Measurements from ENCODE around the gene FAM53A.

Gene FAM53A

DNA sequence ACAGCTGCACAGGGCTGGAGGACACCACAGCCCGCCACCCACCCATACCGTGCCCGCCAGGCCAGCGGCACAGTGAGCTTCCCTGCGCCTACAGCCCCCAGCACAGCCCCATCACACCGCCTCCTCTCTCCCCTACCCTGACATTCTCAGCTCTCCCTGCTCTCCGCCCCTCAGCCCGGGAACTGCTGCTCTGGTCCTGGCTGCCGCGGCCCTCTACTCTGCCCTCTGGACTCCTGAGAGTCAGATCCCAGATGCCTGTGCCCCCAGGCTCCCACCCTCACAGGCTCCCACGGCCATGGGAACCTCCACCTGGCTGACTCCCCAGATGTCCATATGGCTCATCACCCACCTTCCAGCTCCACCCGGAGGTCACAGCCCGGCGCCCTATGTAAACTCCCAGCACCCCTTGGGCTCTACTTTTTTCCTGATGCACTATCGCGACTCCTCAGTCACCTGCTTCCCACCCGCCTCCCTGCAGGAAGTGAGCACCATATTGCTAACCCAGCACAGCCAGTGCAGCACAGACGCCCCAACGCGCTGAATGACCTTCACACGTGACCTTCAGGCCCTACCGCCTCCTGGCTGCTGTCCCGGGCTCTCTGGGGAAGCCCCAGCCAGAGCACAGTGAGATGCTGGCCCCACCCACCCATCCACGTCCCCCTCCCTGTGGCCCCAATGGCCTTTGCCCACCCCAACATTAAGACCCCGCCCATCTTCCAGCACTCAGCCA, 23.0 kb downstream of the FAM53A start:
- ATAC-seq = no peak

GRCh38 chr4:1659104-1660043, 24.7 kb downstream of the FAM53A start:
- DNase-seq = no peak

More for the DNA sequence above, 23.0 kb downstream of the FAM53A start:
- DNase-seq = no peak

DNA sequence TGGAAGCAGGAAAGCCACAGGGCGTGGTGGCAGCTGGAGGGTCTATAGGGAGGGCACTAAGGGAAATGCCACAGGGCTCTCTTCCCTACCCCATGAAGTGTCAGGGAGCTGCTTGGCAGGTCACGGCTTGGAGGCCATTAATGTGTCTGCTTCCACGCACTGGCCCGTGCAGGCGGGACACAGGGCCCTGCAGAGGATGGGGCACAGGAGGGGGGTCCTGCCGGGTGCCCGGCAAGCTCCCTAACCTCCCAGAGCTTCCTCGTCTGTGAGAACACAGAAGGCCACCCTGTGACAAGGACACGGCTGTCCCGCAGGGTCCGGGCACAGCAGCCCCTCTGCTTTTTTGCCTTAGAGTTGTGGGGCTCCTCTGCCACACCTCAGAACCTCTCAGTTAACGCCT, 25.5 kb downstream of the FAM53A start:
- DNase-seq (no peak), ATAC-seq (no peak)

More at GRCh38 chr4:1659104-1660043, 24.7 kb downstream of the FAM53A start:
- ATAC-seq = no peak

- ATAC-seq (no peak), DNase-seq (no peak)
Measured at GRCh38 chr4:1658146-1658545, 26.0 kb downstream of the FAM53A start.

DNA sequence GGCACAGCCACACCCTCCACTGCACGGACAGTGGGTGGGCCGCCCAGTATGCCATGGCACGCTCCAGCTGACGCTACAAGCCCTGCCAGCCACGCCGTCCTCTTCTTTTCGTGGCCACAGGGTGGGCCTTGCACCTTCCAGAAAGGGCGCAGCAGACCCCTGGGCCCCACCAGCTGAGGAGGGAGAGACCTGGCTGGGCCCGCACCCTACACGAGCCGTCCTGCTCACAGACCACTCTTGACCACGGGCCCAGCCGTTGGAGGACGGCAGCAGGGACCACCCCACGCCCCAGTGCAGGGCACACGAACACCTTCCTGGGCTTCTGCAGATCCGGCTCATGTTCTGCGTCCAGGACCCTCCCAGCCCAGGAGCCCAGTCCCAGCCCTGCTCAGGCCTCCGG, 27.1 kb downstream of the FAM53A start:
- ATAC-seq (no peak), DNase-seq (no peak)

DNA sequence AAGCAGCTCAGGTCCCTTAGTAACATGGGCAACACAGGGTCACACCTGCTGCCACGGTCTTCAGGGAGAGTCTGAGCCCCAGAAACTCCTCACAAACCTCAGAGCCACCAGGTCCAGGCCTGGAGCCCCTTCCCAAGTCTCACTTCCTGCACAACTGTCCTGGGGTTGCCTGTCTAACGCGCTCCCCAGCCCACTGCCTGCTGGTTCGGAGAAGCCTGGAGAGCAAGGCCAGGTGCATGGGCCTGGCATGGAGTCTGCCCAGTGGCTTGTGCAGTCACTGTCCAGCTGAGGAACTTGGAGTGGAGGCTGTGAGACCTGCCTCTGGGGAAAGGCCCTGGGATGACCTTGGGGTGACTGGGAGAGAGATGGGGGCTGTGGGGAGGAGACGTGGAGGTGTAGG, 28.0 kb downstream of the FAM53A start:
- DNase-seq (no peak), ATAC-seq (no peak)

GRCh38 chr4:1655676-1656075, 28.4 kb downstream of the FAM53A start:
- ATAC-seq (no peak), DNase-seq (no peak)

GRCh38 chr4:1655081-1655480, 29.0 kb downstream of the FAM53A start:
- DNase-seq = no peak
- ATAC-seq = no peak

GRCh38 chr4:1654216-1654955, 29.7 kb downstream of the FAM53A start:
- DNase-seq = no peak

DNA sequence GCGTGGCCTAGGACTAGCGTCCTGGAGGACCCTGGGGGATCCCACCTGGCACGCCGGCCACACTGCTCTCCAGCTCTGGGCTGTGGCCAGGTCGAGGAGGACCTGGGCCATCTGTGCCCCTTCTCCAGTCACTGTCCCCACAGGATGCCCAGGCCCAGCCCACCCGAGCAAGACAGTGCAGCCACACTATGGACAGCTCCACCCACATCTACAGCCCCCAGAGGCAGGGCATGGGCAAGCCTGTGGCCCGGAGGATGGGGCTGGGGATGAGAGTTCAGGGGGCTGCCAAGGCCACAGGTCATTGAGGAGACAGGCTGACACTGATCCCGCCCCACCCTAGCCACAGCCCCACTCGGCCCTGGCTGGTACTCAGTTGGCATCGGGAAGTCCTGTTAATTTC, 30.3 kb downstream of the FAM53A start:
- DNase-seq = no peak
- no peak for ATAC-seq

More at GRCh38 chr4:1654216-1654955, 29.7 kb downstream of the FAM53A start:
- ATAC-seq = no peak

GRCh38 chr4:1652088-1652487, 32.0 kb downstream of the FAM53A start:
- ATAC-seq = no peak
- DNase-seq = no peak

DNA sequence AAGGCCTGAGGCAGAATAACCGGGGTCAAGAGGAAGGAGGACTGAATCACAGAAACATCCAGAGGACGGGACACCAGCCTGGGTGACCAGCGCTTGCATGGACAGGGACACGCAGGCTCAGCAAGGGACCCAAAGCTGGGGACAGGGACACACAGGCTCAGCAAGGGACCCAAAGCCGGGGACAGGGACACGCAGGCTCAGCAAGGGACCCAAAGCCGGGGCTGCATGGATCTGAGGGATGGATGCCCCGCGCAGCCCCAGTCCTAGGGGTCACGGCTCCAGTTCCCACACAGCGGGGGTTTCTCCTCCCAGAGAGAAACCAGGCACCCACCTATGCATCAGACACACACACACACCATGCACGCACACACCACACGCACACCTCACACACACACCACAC, 32.5 kb downstream of the FAM53A start:
- no peak for DNase-seq
- no peak for ATAC-seq

GRCh38 chr4:1648962-1649361, 35.2 kb downstream of the FAM53A start:
- DNase-seq = no peak
- ATAC-seq = no peak

- ATAC-seq (no peak), DNase-seq (no peak)
Measured at GRCh38 chr4:1647432-1647831, 36.7 kb downstream of the FAM53A start.

GRCh38 chr4:1646690-1647089, 37.4 kb downstream of the FAM53A start:
- ATAC-seq = no peak

GRCh38 chr4:1644891-1645657, 39.0 kb downstream of the FAM53A start:
- ATAC-seq (no peak), DNase-seq (no peak)

More at GRCh38 chr4:1646690-1647089, 37.4 kb downstream of the FAM53A start:
- no peak for DNase-seq

GRCh38 chr4:1643971-1644735, 40.0 kb downstream of the FAM53A start:
- ATAC-seq = no peak
- no peak for DNase-seq

- DNase-seq = no peak
- ATAC-seq = no peak
Measured at GRCh38 chr4:1642196-1642951, 41.7 kb downstream of the FAM53A start.

- ATAC-seq = no peak
- DNase-seq = no peak
Measured at GRCh38 chr4:1641671-1642070, 42.4 kb downstream of the FAM53A start.
